Mononuclear cell (primary cell): Measurements from ENCODE around the gene NXPH4. TPM values are rescaled to one million over a fixed set of nuclear protein-coding genes. Genes with fewer than 3 reads are reported as not detected.

Source experiments
- H3K27me3 ChIP-seq: 2 replicates; pipeline ENCODE4 v1.6.0; 2011; ENCODE audit warnings: low read length, control low read depth; ENCODE audit not compliant: insufficient read depth
- H3K4me1 ChIP-seq: 2 replicates; pipeline ENCODE4 v1.5.1; 2011; ENCODE audit warnings: mild to moderate bottlenecking, low read length, control low read depth; ENCODE audit not compliant: insufficient read depth
- H3K4me3 ChIP-seq: 2 replicates; pipeline ENCODE4 v1.5.1; 2011; ENCODE audit warnings: mild to moderate bottlenecking, low read length, moderate library complexity
- H3K9me3 ChIP-seq: 2 replicates; pipeline ENCODE4 v1.5.1; 2011; ENCODE audit warnings: low read depth, mild to moderate bottlenecking, control low read depth, low read length
- total RNA-seq: library from RNA; depleted of rRNA; stranded (reverse); fragments of >200 nt; gene quantifications from one replicate; pipeline ENCODE4 v1.2.3, GENCODE V29; 2012

Gene NXPH4
- total RNA-seq, 1 donor = not detected

- Histone ChIP-seq H3K27me3 (peaks cover 58% of the 10 kb centered on the region), H3K4me1 (peaks cover 69% of the 10 kb centered on the region), H3K9me3 (no peaks in the 10 kb centered on the region), H3K4me3 (no peak overlapping the region)
Measured at GRCh38 chr12:57226588-57227314, 10.2 kb downstream of the NXPH4 start.

- H3K4me3 ChIP-seq = no peak overlapping the region
- peaks cover 68% of the 10 kb centered on the region for H3K4me1 ChIP-seq
- H3K27me3 ChIP-seq = peaks cover 51% of the 10 kb centered on the region
- no peaks in the 10 kb centered on the region for H3K9me3 ChIP-seq
Measured at GRCh38 chr12:57227315-57228115, 10.9 kb downstream of the NXPH4 start.

DNA sequence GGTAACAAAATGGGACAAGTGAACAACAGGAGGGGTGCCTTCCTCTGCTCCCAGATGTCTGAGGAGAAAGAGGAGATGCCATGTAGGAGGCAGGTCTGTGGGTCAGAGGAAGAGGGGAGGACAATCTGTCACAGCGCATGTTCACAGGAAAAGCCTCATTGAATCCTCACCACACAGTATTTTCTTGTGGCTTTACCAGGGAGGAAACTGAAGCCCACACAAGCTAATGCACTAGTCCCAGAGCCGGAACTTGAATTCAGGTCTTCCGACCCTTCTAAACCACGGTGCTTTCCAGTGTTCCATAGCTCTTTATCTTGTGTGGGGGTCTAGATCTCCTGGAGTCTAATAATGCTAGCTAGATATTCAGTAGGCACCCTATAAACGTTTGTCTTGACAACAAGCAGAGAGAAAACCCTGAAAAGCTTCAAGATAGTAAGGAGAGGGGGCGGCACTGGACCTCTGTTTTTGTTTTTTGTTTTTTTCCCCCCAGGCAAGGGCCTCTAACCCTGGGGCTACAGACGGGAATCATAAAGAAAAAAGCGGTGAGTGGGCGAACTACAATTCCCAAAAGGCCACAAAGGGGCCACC lies 12.5 kb downstream of the NXPH4 start:
- Histone ChIP-seq H3K4me3 (peak overlapping the region; percentile 55), H3K9me3 (no peaks in the 10 kb centered on the region), H3K4me1 (peaks cover 62% of the 10 kb centered on the region), H3K27me3 (peaks cover 34% of the 10 kb centered on the region)

GRCh38 chr12:57229634-57230380 lies 13.2 kb downstream of the NXPH4 start, which contains the start of gene SHMT2:
SHMT2 (plus strand) TSS chr12:57229711; CDS start chr12:57229779, 68 bp downstream.
- H3K4me3 ChIP-seq = peak within 1 kb of the TSS; percentile 55
- H3K4me1 ChIP-seq = peaks cover 63% of the 10 kb centered on the region
- peaks cover 28% of the 10 kb centered on the region for H3K27me3 ChIP-seq

DNA sequence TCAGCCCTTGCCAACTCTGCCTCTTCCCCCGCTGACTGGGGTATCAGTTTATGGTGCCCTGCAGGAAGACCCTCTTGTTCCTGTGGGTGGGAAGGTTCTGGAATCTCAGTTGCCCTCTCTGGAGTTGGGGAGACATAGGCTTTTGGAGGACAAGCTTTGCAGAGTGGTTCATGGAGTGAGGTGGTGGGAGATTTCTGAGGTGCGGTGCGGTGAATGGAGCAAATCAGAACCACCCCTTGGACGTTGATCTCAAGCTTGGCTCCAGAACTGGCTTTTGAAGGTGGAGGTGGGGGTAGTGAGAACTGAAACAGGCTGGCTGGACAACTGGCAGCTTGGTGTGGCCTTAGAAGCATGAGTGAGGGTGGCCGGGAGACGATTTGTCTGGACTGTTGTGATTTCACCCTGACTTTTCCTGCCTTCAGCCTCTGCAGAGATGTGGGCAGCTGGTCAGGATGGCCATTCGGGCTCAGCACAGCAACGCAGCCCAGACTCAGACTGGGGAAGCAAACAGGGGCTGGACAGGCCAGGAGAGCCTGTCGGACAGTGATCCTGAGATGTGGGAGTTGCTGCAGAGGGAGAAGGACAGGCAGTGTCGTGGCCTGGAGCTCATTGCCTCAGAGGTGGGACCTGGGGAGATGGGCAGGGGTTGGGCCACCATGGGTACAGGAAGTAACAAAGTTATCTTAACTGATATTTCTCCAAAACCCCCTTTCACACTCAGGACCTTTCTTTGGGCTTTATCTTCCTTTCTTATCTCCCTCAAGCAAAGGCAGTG lies 14.0 kb downstream of the NXPH4 start:
- Histone ChIP-seq H3K4me1 (peaks cover 63% of the 10 kb centered on the region), H3K9me3 (no peaks in the 10 kb centered on the region), H3K27me3 (peaks cover 22% of the 10 kb centered on the region), H3K4me3 (peak overlapping the region; percentile 55)

More at GRCh38 chr12:57229634-57230380, 13.2 kb downstream of the NXPH4 start, which contains the start of gene SHMT2:
- no peaks in the 10 kb centered on the region for H3K9me3 ChIP-seq

GRCh38 chr12:57231276-57232021 lies 14.9 kb downstream of the NXPH4 start:
- Histone ChIP-seq H3K27me3 (peaks cover 23% of the 10 kb centered on the region), H3K4me3 (no peak overlapping the region), H3K4me1 (peaks cover 65% of the 10 kb centered on the region)

DNA sequence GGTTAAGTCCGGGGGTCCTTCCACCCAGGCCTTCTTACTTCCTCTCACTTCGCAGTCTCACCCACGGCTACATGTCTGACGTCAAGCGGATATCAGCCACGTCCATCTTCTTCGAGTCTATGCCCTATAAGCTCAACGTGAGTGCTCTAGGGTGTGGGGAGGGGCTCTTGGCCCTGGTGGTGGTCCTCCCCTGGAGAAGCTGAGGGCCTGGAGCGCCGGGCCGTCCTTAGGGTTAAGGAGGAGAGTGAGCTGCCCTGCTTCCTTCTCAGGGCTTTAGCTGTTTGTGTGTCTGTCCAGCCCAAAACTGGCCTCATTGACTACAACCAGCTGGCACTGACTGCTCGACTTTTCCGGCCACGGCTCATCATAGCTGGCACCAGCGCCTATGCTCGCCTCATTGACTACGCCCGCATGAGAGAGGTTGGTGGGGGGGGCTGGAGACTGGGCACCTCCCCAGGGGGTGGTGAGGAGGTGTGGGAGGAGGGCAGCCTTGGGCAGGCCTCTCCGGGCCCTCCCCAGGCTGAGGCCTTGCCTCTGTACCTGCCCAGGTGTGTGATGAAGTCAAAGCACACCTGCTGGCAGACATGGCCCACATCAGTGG lies 15.7 kb downstream of the NXPH4 start:
- Histone ChIP-seq H3K9me3 (no peaks in the 10 kb centered on the region), H3K4me1 (peaks cover 66% of the 10 kb centered on the region), H3K27me3 (peaks cover 25% of the 10 kb centered on the region), H3K4me3 (no peak overlapping the region)

More at GRCh38 chr12:57231276-57232021, 14.9 kb downstream of the NXPH4 start:
- no peaks in the 10 kb centered on the region for H3K9me3 ChIP-seq

DNA sequence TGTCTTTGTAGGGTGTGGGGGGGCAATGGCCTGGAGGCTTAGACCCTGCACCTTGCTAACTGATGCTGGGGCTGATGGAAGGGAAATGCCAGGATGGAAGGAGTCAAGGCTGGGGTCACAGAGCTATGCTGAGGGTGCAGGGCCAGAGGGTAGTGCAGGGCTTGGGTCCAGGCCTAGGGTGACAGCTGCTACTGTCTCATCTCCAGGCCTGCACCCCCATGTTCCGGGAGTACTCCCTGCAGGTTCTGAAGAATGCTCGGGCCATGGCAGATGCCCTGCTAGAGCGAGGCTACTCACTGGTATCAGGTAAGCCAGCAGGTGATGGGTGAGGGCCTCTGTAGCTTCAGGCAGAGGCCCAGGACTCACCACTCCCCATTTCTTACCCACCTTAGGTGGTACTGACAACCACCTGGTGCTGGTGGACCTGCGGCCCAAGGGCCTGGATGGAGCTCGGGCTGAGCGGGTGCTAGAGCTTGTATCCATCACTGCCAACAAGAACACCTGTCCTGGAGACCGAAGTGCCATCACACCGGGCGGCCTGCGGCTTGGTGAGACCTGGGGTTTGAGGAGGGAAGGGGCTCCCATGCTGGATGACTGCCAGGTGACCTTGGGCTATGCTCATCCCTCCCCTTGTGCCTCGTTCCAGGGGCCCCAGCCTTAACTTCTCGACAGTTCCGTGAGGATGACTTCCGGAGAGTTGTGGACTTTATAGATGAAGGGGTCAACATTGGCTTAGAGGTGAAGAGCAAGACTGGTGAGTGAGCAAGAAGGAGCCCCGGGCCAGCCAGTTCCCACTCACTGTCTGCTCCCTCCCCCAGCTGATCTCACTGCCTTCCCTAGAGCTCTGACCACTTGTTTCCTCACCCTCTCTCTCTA lies 17.0 kb downstream of the NXPH4 start:
- peaks cover 72% of the 10 kb centered on the region for H3K4me1 ChIP-seq
- peaks cover 32% of the 10 kb centered on the region for H3K27me3 ChIP-seq
- no peaks in the 10 kb centered on the region for H3K9me3 ChIP-seq
- no peak overlapping the region for H3K4me3 ChIP-seq

GRCh38 chr12:57234233-57234570 lies 17.6 kb downstream of the NXPH4 start:
- no peaks in the 10 kb centered on the region for H3K9me3 ChIP-seq
- peaks cover 73% of the 10 kb centered on the region for H3K4me1 ChIP-seq
- H3K4me3 ChIP-seq = no peak overlapping the region
- peaks cover 36% of the 10 kb centered on the region for H3K27me3 ChIP-seq

DNA sequence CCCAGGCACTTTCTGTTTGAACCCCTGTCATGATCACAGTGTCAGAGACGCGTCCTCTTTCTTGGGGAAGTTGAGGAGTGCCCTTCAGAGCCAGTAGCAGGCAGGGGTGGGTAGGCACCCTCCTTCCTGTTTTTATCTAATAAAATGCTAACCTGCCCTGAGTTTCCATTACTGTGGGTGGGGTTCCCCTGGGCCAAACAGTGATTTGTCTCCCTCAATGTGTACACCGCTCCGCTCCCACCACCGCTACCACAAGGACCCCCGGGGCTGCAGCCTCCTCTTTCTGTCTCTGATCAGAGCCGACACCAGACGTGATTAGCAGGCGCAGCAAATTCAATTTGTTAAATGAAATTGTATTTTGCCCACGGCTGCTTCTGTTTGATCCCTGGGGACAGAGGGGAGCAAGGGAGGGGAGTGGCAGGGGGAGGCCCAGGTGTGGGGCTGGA lies 18.0 kb downstream of the NXPH4 start:
- Histone ChIP-seq H3K4me3 (no peak overlapping the region), H3K9me3 (no peaks in the 10 kb centered on the region), H3K4me1 (peaks cover 73% of the 10 kb centered on the region), H3K27me3 (peaks cover 39% of the 10 kb centered on the region)

GRCh38 chr12:57235017-57235727 lies 18.6 kb downstream of the NXPH4 start:
- Histone ChIP-seq H3K27me3 (peaks cover 45% of the 10 kb centered on the region), H3K4me1 (peaks cover 73% of the 10 kb centered on the region), H3K4me3 (no peak overlapping the region), H3K9me3 (no peaks in the 10 kb centered on the region)

- Histone ChIP-seq H3K4me1 (peaks cover 73% of the 10 kb centered on the region), H3K4me3 (no peak overlapping the region), H3K27me3 (peaks cover 51% of the 10 kb centered on the region), H3K9me3 (no peaks in the 10 kb centered on the region)
Measured at GRCh38 chr12:57235728-57236131, 19.1 kb downstream of the NXPH4 start.
